Loucy (cell line): Measurements from ENCODE around the gene ZNF208.

ENCODE experiments used
- H2AFZ ChIP-seq: fragments of 200-600 bp; sonication (generic); 2 replicates; pipeline ENCODE4 v1.6.0; 2016; ENCODE audit warnings: antibody characterized with exemption, mild to moderate bottlenecking, low read length, moderate library complexity
- H3F3A ChIP-seq: fragments of 200-600 bp; 2 replicates; pipeline ENCODE4 v1.6.0; 2016; ENCODE audit warnings: antibody characterized with exemption, low read depth, mild to moderate bottlenecking
- H3K27me3 ChIP-seq: fragments of 200-600 bp; sonication (generic); 2 replicates; pipeline ENCODE4 v1.6.1; 2014; ENCODE audit warnings: low read length, mild to moderate bottlenecking; ENCODE audit not compliant: insufficient read depth, poor library complexity, severe bottlenecking
- H3K36me3 ChIP-seq: fragments of 200-600 bp; sonication (generic); 2 replicates; pipeline ENCODE4 v1.6.1; 2016; ENCODE audit warnings: low read length; ENCODE audit not compliant: insufficient read depth
- H3K4me1 ChIP-seq: fragments of 200-600 bp; sonication (generic); 2 replicates; pipeline ENCODE4 v1.5.1; 2014; ENCODE audit warnings: low read length, mild to moderate bottlenecking; ENCODE audit not compliant: insufficient read depth, poor library complexity, severe bottlenecking
- H3K4me2 ChIP-seq: fragments of 200-600 bp; sonication (generic); 2 replicates; pipeline ENCODE4 v1.6.0; 2014; ENCODE audit warnings: antibody characterized with exemption, low read length, low read depth, mild to moderate bottlenecking; ENCODE audit not compliant: poor library complexity, severe bottlenecking
- H3K4me3 ChIP-seq: fragments of 200-600 bp; sonication (generic); 2 replicates; pipeline ENCODE4 v1.5.1; 2014; ENCODE audit warnings: low read length, mild to moderate bottlenecking, mixed read lengths; ENCODE audit not compliant: poor library complexity, severe bottlenecking
- H3K79me2 ChIP-seq: fragments of 200-600 bp; sonication (generic); 2 replicates; pipeline ENCODE4 v1.6.1; 2014; ENCODE audit warnings: low read length; ENCODE audit not compliant: insufficient read depth
- H3K9ac ChIP-seq: fragments of 200-600 bp; sonication (generic); 2 replicates; pipeline ENCODE4 v1.6.0; 2014; ENCODE audit warnings: mild to moderate bottlenecking, low read depth, low read length, moderate library complexity; ENCODE audit not compliant: poor library complexity, severe bottlenecking
- H3K9me2 ChIP-seq: fragments of 200-600 bp; sonication (generic); replicated peaks from 2 replicates; pipeline ENCODE4 v1.6.1; 2016; ENCODE audit warnings: low read depth, low read length, mixed read lengths
- H3K9me3 ChIP-seq: fragments of 200-600 bp; sonication (generic); 2 replicates; pipeline ENCODE4 v1.6.1; 2014; ENCODE audit warnings: mild to moderate bottlenecking, antibody characterized with exemption, low read length, low read depth; ENCODE audit not compliant: insufficient read depth
- H4K20me1 ChIP-seq: fragments of 200-600 bp; sonication (generic); 2 replicates; pipeline ENCODE4 v1.6.0; 2014; ENCODE audit warnings: antibody characterized with exemption, low read length, mild to moderate bottlenecking; ENCODE audit not compliant: insufficient read depth, poor library complexity, severe bottlenecking
- CTCF ChIP-seq: fragments of 200-600 bp; sonication (generic); conservative IDR thresholded peaks from 2 replicates; pipeline ENCODE4 v1.5.1; 2014; ENCODE audit warnings: mild to moderate bottlenecking, antibody characterized with exemption, low read length
- EZH2phosphoT487 ChIP-seq: fragments of 200-600 bp; IDR thresholded peaks from 2 replicates; pipeline ENCODE4 v1.6.1; 2018; ENCODE audit warnings: antibody characterized with exemption, mild to moderate bottlenecking, moderate library complexity, borderline replicate concordance

ZNF208 gene

GRCh38 chr19:21907516-21907915, 103.2 kb downstream of the ZNF208 start:
- Histone ChIP-seq H4K20me1 (no peaks in the 10 kb centered on the region), H2AFZ (no peak overlapping the region), H3K9me2 (no peaks in the 10 kb centered on the region), H3K9ac (no peak overlapping the region), H3K36me3 (no peaks in the 10 kb centered on the region), H3K4me2 (no peak overlapping the region), H3F3A (no peaks in the 10 kb centered on the region), H3K4me1 (no peaks in the 10 kb centered on the region), H3K27me3 (no peaks in the 10 kb centered on the region), H3K79me2 (no peaks in the 10 kb centered on the region), H3K9me3 (peaks cover 4% of the 10 kb centered on the region; the same call in 1 of the 2 replicates), H3K4me3 (no peak overlapping the region)
- TF ChIP-seq CTCF (no peak), EZH2phosphoT487 (no peak)

- no peak overlapping the region for H3K9ac ChIP-seq
- H3K27me3 ChIP-seq = no peaks in the 10 kb centered on the region
- H3K4me2 ChIP-seq = no peak overlapping the region
- H3K36me3 ChIP-seq = no peaks in the 10 kb centered on the region
- H2AFZ ChIP-seq = no peak overlapping the region
- no peaks in the 10 kb centered on the region for H3K79me2 ChIP-seq
- H3F3A ChIP-seq = no peaks in the 10 kb centered on the region
- H3K9me2 ChIP-seq = no peaks in the 10 kb centered on the region
- TF ChIP-seq EZH2phosphoT487 = no peak
- no peak for TF ChIP-seq CTCF
- no peaks in the 10 kb centered on the region for H3K4me1 ChIP-seq
- no peaks in the 10 kb centered on the region for H4K20me1 ChIP-seq
- no peak overlapping the region for H3K4me3 ChIP-seq
- H3K9me3 ChIP-seq = peaks cover 3% of the 10 kb centered on the region; the same call in 1 of the 2 replicates
These were observed 108.2 kb downstream of the ZNF208 start for GRCh38 chr19:21902571-21902970.

GRCh38 chr19:21901861-21902260, 108.9 kb downstream of the ZNF208 start:
- no peaks in the 10 kb centered on the region for H3K79me2 ChIP-seq
- no peak for TF ChIP-seq EZH2phosphoT487
- no peak for TF ChIP-seq CTCF
- H3K36me3 ChIP-seq = no peaks in the 10 kb centered on the region
- peaks cover 3% of the 10 kb centered on the region; the same call in 1 of the 2 replicates for H3K9me3 ChIP-seq
- no peak overlapping the region for H3K9ac ChIP-seq
- H3K4me2 ChIP-seq = no peak overlapping the region
- no peaks in the 10 kb centered on the region for H4K20me1 ChIP-seq
- no peaks in the 10 kb centered on the region for H3K27me3 ChIP-seq
- no peaks in the 10 kb centered on the region for H3K4me1 ChIP-seq
- no peak overlapping the region for H2AFZ ChIP-seq
- no peaks in the 10 kb centered on the region for H3F3A ChIP-seq
- H3K4me3 ChIP-seq = no peak overlapping the region
- no peaks in the 10 kb centered on the region for H3K9me2 ChIP-seq
